Measurements from ENCODE around the gene GTF2A1.

Gene GTF2A1

GRCh38 chr14:81166121-81166520 lies 54.6 kb downstream of the GTF2A1 start:
- no peak for TF ChIP-seq JUND (IDR thresholded peaks at IDR 0.05; ENCODE audit: low read depth)
- in situ Hi-C loops (cut with HindIII; ENCODE audit: low pct_unique_long_range_greater_than_20kb, low sequenced_read_pairs), result no loop called here
- DNase-seq (ENCODE audit: low read depth in 1 of 2, low spot score in 1 of 2), result no peak

GRCh38 chr14:81165188-81165587 lies 55.6 kb downstream of the GTF2A1 start:
- in situ Hi-C loops (cut with HindIII; ENCODE audit: low pct_unique_long_range_greater_than_20kb, low sequenced_read_pairs), result no loop called here
- no peak for DNase-seq (ENCODE audit: low read depth in 1 of 2, low spot score in 1 of 2)

GRCh38 chr14:81164167-81164774 lies 56.5 kb downstream of the GTF2A1 start:
- no peak for TF ChIP-seq JUND (IDR thresholded peaks at IDR 0.05; ENCODE audit: low read depth)
- DNase-seq (ENCODE audit: low read depth in 1 of 2, low spot score in 1 of 2), result peak; percentile 32 to 87
- in situ Hi-C loops (cut with HindIII; ENCODE audit: low pct_unique_long_range_greater_than_20kb, low sequenced_read_pairs), result no loop called here

More at GRCh38 chr14:81165188-81165587, 55.6 kb downstream of the GTF2A1 start:
- TF ChIP-seq JUND (IDR thresholded peaks at IDR 0.05; ENCODE audit: low read depth), result no peak

GRCh38 chr14:81162941-81163340 lies 57.8 kb downstream of the GTF2A1 start:
- TF ChIP-seq JUND (IDR thresholded peaks at IDR 0.05; ENCODE audit: low read depth), result no peak
- DNase-seq (ENCODE audit: low read depth in 1 of 2, low spot score in 1 of 2), result no peak
- in situ Hi-C loops (cut with HindIII; ENCODE audit: low pct_unique_long_range_greater_than_20kb, low sequenced_read_pairs), result no loop called here

GRCh38 chr14:81161749-81162148 lies 59.0 kb downstream of the GTF2A1 start:
- no peak for DNase-seq (ENCODE audit: low read depth in 1 of 2, low spot score in 1 of 2)
- TF ChIP-seq JUND (IDR thresholded peaks at IDR 0.05; ENCODE audit: low read depth), result no peak
- in situ Hi-C loops (cut with HindIII; ENCODE audit: low pct_unique_long_range_greater_than_20kb, low sequenced_read_pairs), result no loop called here

GRCh38 chr14:81161088-81161487 lies 59.7 kb downstream of the GTF2A1 start:
- no peak for DNase-seq (ENCODE audit: low read depth in 1 of 2, low spot score in 1 of 2)
- TF ChIP-seq JUND (IDR thresholded peaks at IDR 0.05; ENCODE audit: low read depth), result no peak

GRCh38 chr14:81157431-81157830 lies 63.3 kb downstream of the GTF2A1 start:
- DNase-seq (ENCODE audit: low read depth in 1 of 2, low spot score in 1 of 2), result no peak
- TF ChIP-seq JUND (IDR thresholded peaks at IDR 0.05; ENCODE audit: low read depth), result no peak

More at GRCh38 chr14:81161088-81161487, 59.7 kb downstream of the GTF2A1 start:
- in situ Hi-C loops (cut with HindIII; ENCODE audit: low pct_unique_long_range_greater_than_20kb, low sequenced_read_pairs), result no loop called here

GRCh38 chr14:81153187-81153586 lies 67.6 kb downstream of the GTF2A1 start:
- no peak for TF ChIP-seq JUND (IDR thresholded peaks at IDR 0.05; ENCODE audit: low read depth)
- DNase-seq (ENCODE audit: low read depth in 1 of 2, low spot score in 1 of 2), result no peak
- in situ Hi-C loops (cut with HindIII; ENCODE audit: low pct_unique_long_range_greater_than_20kb, low sequenced_read_pairs), result no loop called here

More at GRCh38 chr14:81157431-81157830, 63.3 kb downstream of the GTF2A1 start:
- in situ Hi-C loops (cut with HindIII; ENCODE audit: low pct_unique_long_range_greater_than_20kb, low sequenced_read_pairs), result no loop called here

GRCh38 chr14:81148635-81149034 lies 72.1 kb downstream of the GTF2A1 start:
- no peak for TF ChIP-seq JUND (IDR thresholded peaks at IDR 0.05; ENCODE audit: low read depth)
- in situ Hi-C loops (cut with HindIII; ENCODE audit: low pct_unique_long_range_greater_than_20kb, low sequenced_read_pairs), result no loop called here
- DNase-seq (ENCODE audit: low read depth in 1 of 2, low spot score in 1 of 2), result no peak

GRCh38 chr14:81147140-81147897 lies 73.4 kb downstream of the GTF2A1 start:
- in situ Hi-C loops (cut with HindIII; ENCODE audit: low pct_unique_long_range_greater_than_20kb, low sequenced_read_pairs), result no loop called here
- DNase-seq (ENCODE audit: low read depth in 1 of 2, low spot score in 1 of 2), result no peak
- TF ChIP-seq JUND (IDR thresholded peaks at IDR 0.05; ENCODE audit: low read depth), result no peak

GRCh38 chr14:81144824-81145603 lies 75.7 kb downstream of the GTF2A1 start:
- in situ Hi-C loops (cut with HindIII; ENCODE audit: low pct_unique_long_range_greater_than_20kb, low sequenced_read_pairs), result no loop called here
- DNase-seq (ENCODE audit: low read depth in 1 of 2, low spot score in 1 of 2), result no peak
- TF ChIP-seq JUND (IDR thresholded peaks at IDR 0.05; ENCODE audit: low read depth), result no peak

GRCh38 chr14:81143793-81144192 lies 77.0 kb downstream of the GTF2A1 start:
- in situ Hi-C loops (cut with HindIII; ENCODE audit: low pct_unique_long_range_greater_than_20kb, low sequenced_read_pairs), result no loop called here
- no peak for TF ChIP-seq JUND (IDR thresholded peaks at IDR 0.05; ENCODE audit: low read depth)
- no peak for DNase-seq (ENCODE audit: low read depth in 1 of 2, low spot score in 1 of 2)

- TF ChIP-seq JUND (IDR thresholded peaks at IDR 0.05; ENCODE audit: low read depth), result no peak
- DNase-seq (ENCODE audit: low read depth in 1 of 2, low spot score in 1 of 2), result no peak
- in situ Hi-C loops (cut with HindIII; ENCODE audit: low pct_unique_long_range_greater_than_20kb, low sequenced_read_pairs), result no loop called here
Observed at GRCh38 chr14:81141426-81141825, 79.3 kb downstream of the GTF2A1 start.
